Stimulated activated naive CD8-positive, alpha-beta T cell treated with anti-CD3 and anti-CD28 coated beads, Interleukin-15, amount 100 ng/mL, for 72 hours (primary cell): Measurements from ENCODE around the gene TGFBR3.

ENCODE experiments used
- ATAC-seq: fragments of 150-1000 bp; cut with Tn5 transposase; 2 replicates; pipeline ENCODE4 v1.10.0; 2021; ENCODE audit warnings: mild to moderate bottlenecking, moderate library complexity
- DNase-seq, 2 donors: peaks; one replicate each; pipeline ENCODE4 v3.0.0; 2021 to 2022
- H3K27ac Mint-ChIP-seq, 2 donors: one replicate each; pipeline ENCODE4 v1.8.0; 2022; ENCODE audit warnings: mild to moderate bottlenecking in 2 of 2, mixed read lengths in 2 of 2, moderate library complexity in 2 of 2
- H3K27me3 Mint-ChIP-seq: one replicate; pipeline ENCODE4 v1.8.0; 2022; ENCODE audit warnings: mixed read lengths
- H3K4me1 Mint-ChIP-seq: one replicate; pipeline ENCODE4 v1.8.0; 2022; ENCODE audit warnings: mild to moderate bottlenecking, mixed read lengths
- H3K4me3 Mint-ChIP-seq, 2 donors: one replicate each; pipeline ENCODE4 v1.8.0; 2022; ENCODE audit warnings: mild to moderate bottlenecking in 2 of 2, mixed read lengths in 2 of 2, moderate library complexity in 1 of 2
- H3K9me3 Mint-ChIP-seq, 2 donors: one replicate each; pipeline ENCODE4 v1.8.0; 2022; ENCODE audit warnings: mixed read lengths in 2 of 2

TGFBR3 gene

DNA sequence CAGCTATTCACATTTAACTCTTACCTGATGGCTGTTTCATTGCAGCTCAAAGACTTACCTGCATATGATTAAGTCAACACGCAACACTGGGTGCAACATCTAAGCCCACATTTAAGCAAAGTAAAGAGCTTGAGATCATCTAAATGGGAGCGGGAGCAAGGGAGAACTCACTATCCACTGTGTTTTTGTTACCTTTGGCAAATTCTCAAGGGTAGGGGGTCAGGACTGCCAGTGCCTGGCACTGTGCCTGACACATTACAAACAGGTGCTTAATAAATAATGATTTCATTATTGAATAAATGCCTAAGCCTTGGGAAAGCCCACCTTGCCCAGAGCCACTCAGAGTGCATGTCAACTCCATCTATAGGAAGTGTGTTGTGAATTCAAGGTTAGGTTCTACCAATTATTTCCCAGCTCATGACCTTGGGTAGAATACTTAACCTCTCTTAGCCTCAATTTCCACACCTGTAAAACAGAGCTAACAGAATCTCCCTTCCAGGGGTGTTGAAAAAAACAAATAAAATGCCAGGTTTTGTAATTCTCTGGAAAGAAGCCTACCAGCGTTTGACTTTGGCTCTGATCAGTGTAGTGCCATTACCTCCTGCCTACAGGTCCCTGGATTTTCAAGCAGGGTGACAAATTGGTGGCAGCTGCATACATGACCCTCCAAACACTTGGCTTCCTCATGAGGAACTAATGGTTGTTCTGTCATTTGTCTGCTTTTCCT lies 109.7 kb downstream of the TGFBR3 start:
- ATAC-seq (no peak), DNase-seq (no peak)
- no peaks in the 10 kb centered on the region for H3K4me1 Mint-ChIP-seq
- no peaks in the 10 kb centered on the region for H3K27me3 Mint-ChIP-seq
- no peak overlapping the region for H3K4me3 Mint-ChIP-seq
- H3K27ac Mint-ChIP-seq: no peak overlapping the region
- H3K9me3 Mint-ChIP-seq: no peaks in the 10 kb centered on the region

GRCh38 chr1:91775227-91775626 lies 110.7 kb downstream of the TGFBR3 start:
- ATAC-seq (no peak), DNase-seq (no peak)
- no peaks in the 10 kb centered on the region for H3K9me3 Mint-ChIP-seq
- no peak overlapping the region for H3K4me3 Mint-ChIP-seq
- no peaks in the 10 kb centered on the region for H3K4me1 Mint-ChIP-seq
- H3K27ac Mint-ChIP-seq: no peak overlapping the region
- H3K27me3 Mint-ChIP-seq: no peaks in the 10 kb centered on the region

DNA sequence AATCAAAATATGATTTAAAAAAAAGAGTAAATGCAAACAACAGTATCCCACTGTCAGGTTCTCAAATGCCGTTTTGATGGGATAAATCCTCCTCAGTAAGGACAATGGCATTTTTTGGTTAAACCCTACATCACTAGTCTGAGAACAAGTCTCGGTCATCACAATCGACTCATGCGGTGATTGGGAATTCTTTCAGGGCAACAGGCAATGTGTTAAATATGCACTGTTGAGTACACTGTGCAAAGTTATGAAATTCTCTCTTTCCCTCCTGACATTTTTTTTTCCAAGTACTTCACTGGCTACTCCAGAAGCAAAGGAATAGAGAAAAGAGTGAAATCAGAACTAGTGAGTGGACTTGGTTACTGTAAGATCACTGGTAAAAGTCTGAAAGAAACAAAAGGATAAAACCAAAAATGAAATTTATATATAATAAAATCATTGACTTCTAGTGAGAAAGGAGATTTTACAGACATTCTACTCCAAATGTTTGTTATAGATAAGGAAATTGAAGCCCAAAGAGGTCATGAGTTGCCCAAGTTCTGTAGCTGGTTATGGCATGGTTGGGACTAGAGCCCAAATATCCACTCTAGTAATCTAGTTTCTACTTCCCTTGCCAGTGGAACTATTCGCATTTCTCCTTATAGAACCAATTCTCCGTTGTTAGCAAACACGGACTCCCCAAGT lies 111.3 kb downstream of the TGFBR3 start:
- no peak overlapping the region for H3K27ac Mint-ChIP-seq
- no peaks in the 10 kb centered on the region for H3K9me3 Mint-ChIP-seq
- DNase-seq (no peak), ATAC-seq (no peak)
- no peaks in the 10 kb centered on the region for H3K27me3 Mint-ChIP-seq
- H3K4me1 Mint-ChIP-seq: no peaks in the 10 kb centered on the region
- H3K4me3 Mint-ChIP-seq: no peak overlapping the region

DNA sequence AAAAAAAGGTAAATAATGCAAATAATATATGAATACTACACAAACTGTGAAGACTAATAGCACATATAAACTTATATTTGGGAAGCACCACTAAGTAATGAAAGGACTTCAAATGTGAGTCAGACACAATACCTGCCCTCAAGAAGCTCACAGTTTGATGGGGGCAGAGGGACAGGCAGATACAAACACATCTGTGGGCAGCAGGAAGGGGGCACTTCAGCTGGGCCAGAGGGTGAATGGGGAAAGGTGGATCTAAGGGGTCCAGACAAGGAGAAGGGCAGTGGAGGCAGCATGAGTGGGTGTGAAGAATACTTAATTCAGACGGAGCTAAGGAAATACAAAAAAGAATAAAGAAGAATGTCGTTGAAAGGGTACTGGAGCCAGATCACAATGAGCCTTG lies 114.2 kb downstream of the TGFBR3 start:
- H3K4me1 Mint-ChIP-seq: peaks cover 9% of the 10 kb centered on the region

GRCh38 chr1:91770667-91771268 lies 115.2 kb downstream of the TGFBR3 start:
- H3K27me3 Mint-ChIP-seq: no peaks in the 10 kb centered on the region
- H3K4me3 Mint-ChIP-seq: no peak overlapping the region
- ATAC-seq: no peak
- peaks cover 9% of the 10 kb centered on the region for H3K4me1 Mint-ChIP-seq
- DNase-seq: no peak
- peaks cover 0 to 8% of the 10 kb centered on the region in 2 donors for H3K9me3 Mint-ChIP-seq
- H3K27ac Mint-ChIP-seq: no peak overlapping the region

More for the DNA sequence above, 114.2 kb downstream of the TGFBR3 start:
- ATAC-seq: no peak
- H3K9me3 Mint-ChIP-seq: peaks cover 0 to 8% of the 10 kb centered on the region in 2 donors
- H3K4me3 Mint-ChIP-seq: no peak overlapping the region
- H3K27ac Mint-ChIP-seq: peak overlapping the region in 1 of 2 donors; percentile 10
- no peaks in the 10 kb centered on the region for H3K27me3 Mint-ChIP-seq
- DNase-seq: no peak

GRCh38 chr1:91769742-91770141 lies 116.2 kb downstream of the TGFBR3 start:
- no peak for ATAC-seq

GRCh38 chr1:91768786-91769725 lies 116.9 kb downstream of the TGFBR3 start:
- H3K4me1 Mint-ChIP-seq: peaks cover 18% of the 10 kb centered on the region
- no peak overlapping the region for H3K4me3 Mint-ChIP-seq

More at GRCh38 chr1:91769742-91770141, 116.2 kb downstream of the TGFBR3 start:
- peak overlapping the region in 1 of 2 donors; percentile 77 for H3K27ac Mint-ChIP-seq
- H3K4me3 Mint-ChIP-seq: no peak overlapping the region
- DNase-seq: no peak
- no peaks in the 10 kb centered on the region for H3K27me3 Mint-ChIP-seq
- peaks cover 11% of the 10 kb centered on the region for H3K4me1 Mint-ChIP-seq
- peaks cover 0 to 8% of the 10 kb centered on the region in 2 donors for H3K9me3 Mint-ChIP-seq

GRCh38 chr1:91768120-91768519 lies 117.8 kb downstream of the TGFBR3 start:
- Mint-ChIP-seq H3K9me3 (peaks cover 0 to 8% of the 10 kb centered on the region in 2 donors), H3K4me1 (peaks cover 26% of the 10 kb centered on the region), H3K4me3 (no peak overlapping the region), H3K27me3 (no peaks in the 10 kb centered on the region), H3K27ac (no peak overlapping the region)
- DNase-seq (no peak), ATAC-seq (no peak)

More at GRCh38 chr1:91768786-91769725, 116.9 kb downstream of the TGFBR3 start:
- Mint-ChIP-seq H3K27ac (peak overlapping the region in 1 of 2 donors; percentile 77), H3K27me3 (no peaks in the 10 kb centered on the region), H3K9me3 (peaks cover 0 to 8% of the 10 kb centered on the region in 2 donors)
- ATAC-seq: no peak
- DNase-seq: no peak

- Mint-ChIP-seq H3K4me1 (peaks cover 39% of the 10 kb centered on the region), H3K27me3 (no peaks in the 10 kb centered on the region), H3K9me3 (peaks cover 0 to 8% of the 10 kb centered on the region in 2 donors), H3K4me3 (no peak overlapping the region), H3K27ac (no peak overlapping the region)
- no peak for ATAC-seq
- no peak for DNase-seq
Observed at GRCh38 chr1:91766883-91767282, 119.1 kb downstream of the TGFBR3 start.

DNA sequence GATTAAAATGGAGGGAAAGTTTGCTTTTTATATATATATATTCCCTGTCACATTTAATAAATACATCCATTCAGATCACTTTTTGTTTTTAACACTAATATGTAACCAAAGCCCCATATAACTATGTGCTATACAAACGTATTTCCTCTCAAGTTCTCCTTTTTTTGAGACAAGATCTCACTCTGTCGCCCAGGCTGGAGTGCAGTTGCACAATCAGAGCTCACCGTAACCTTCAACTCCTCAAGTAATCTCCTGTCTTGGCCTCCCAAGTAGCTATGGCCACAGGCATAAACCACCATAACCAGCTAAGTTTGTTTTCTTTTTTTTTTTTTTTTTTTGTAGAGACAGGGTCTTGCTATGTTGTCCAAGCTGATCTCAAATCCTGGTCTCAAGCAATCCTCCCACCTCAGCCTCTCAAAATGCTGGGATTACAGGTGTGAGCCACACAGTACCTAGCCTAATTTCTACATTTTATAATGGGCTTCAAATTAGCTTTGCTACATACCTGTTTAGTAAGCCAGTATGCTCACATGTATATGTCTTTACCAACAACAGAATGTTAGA lies 120.0 kb downstream of the TGFBR3 start:
- no peak for DNase-seq
- Mint-ChIP-seq H3K4me3 (no peak overlapping the region), H3K4me1 (peaks cover 45% of the 10 kb centered on the region), H3K9me3 (peaks cover 0 to 8% of the 10 kb centered on the region in 2 donors), H3K27ac (peak overlapping the region in 1 of 2 donors; percentile 3), H3K27me3 (no peaks in the 10 kb centered on the region)
- ATAC-seq: no peak

DNA sequence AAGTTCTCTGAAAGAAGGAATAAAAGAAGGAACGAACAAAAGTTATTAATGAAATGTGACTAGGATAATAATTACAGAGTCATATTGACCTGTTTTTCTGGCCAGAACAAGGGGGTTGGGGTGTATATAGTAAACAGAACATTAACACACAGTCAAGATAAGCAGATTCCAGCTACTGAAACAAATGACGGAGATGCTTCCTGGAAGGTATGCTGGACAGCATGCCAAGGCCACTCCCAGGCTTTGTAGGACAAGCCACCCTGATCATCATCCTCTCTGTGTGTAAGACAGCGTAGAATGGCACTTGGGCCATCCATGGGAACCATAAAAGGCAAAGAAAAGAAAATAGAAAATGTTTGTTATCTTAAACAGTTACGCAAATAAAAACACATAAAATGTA lies 120.7 kb downstream of the TGFBR3 start:
- no peaks in the 10 kb centered on the region for H3K27me3 Mint-ChIP-seq
- peaks cover 0 to 8% of the 10 kb centered on the region in 2 donors for H3K9me3 Mint-ChIP-seq
- no peak overlapping the region for H3K27ac Mint-ChIP-seq
- DNase-seq (no peak), ATAC-seq (no peak)
- H3K4me1 Mint-ChIP-seq: peaks cover 51% of the 10 kb centered on the region
- no peak overlapping the region for H3K4me3 Mint-ChIP-seq

DNA sequence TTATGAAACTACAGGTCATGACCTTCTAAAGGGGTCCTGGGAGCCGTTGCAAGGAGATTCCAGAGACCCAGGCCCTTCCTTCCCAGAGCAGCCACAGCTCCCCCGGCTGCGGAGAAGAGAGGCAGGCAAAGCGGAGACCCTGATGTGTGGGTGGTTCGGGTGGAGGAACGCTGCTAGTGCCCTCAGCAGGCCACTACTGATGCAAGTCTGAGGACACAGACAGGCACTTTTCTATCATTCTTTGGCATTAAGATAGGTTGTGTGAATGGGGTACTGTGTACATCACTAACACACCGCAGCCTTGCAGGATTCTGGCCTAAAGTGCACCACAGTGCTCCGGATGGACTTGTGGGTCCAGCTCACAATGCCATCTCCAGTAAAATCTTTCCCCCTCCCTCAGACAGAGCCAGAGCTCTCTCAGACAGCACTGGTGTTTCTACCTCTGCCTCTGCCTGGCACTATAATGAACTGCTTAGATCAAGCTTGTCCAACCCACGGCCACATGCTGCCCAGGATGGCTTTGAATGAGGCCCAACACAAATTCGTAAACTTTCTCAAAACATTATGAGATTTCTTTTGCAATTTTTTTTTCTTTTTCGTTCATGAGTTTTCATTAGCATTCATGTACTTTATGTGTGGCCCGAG lies 121.4 kb downstream of the TGFBR3 start:
- DNase-seq (no peak), ATAC-seq (no peak)
- no peak overlapping the region for H3K27ac Mint-ChIP-seq
- no peak overlapping the region for H3K4me3 Mint-ChIP-seq
- H3K4me1 Mint-ChIP-seq: peaks cover 53% of the 10 kb centered on the region
- H3K9me3 Mint-ChIP-seq: peaks cover 0 to 8% of the 10 kb centered on the region in 2 donors
- H3K27me3 Mint-ChIP-seq: no peaks in the 10 kb centered on the region

DNA sequence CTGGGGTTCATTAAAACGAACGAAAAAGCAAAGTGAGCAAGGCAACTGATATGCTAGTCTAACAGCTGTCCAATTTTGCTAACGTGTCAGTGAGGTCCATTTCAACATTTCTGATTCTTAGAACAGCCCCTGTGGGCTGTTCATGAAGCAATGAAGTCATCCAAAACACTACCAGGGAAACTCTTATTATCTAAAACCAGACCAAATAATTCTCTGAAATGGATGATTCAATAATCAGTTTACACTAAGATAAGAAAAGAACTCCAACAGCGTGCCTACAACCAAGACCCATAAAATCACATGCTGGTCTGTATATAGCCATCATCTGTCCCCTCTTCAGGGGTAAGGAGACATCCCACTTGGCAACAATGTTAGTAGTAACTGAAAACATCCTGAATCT lies 122.7 kb downstream of the TGFBR3 start:
- peak; percentile 65 for ATAC-seq
- no peak overlapping the region for H3K27ac Mint-ChIP-seq
- H3K27me3 Mint-ChIP-seq: no peaks in the 10 kb centered on the region
- no peak for DNase-seq
- H3K9me3 Mint-ChIP-seq: no peaks in the 10 kb centered on the region
- H3K4me3 Mint-ChIP-seq: no peak overlapping the region
- peaks cover 48% of the 10 kb centered on the region for H3K4me1 Mint-ChIP-seq

- DNase-seq: no peak
- peaks cover 49% of the 10 kb centered on the region for H3K4me1 Mint-ChIP-seq
- H3K4me3 Mint-ChIP-seq: no peak overlapping the region
- no peaks in the 10 kb centered on the region for H3K27me3 Mint-ChIP-seq
- no peak overlapping the region for H3K27ac Mint-ChIP-seq
- ATAC-seq: no peak
- no peaks in the 10 kb centered on the region for H3K9me3 Mint-ChIP-seq
Observed at GRCh38 chr1:91761295-91761721, 124.6 kb downstream of the TGFBR3 start.
